ELF-1 (cell line): ENCODE measurements around the gene B3GNT4.
"Not testable (repeated sequence)": the region's sequence is repeated elsewhere in the genome, so short reads cannot be mapped to it uniquely, and the experiment has no call there.

ENCODE experiments used
- DNase-seq: peaks from one replicate; pipeline ENCODE4 v3.0.0-alpha.2; 2016; ENCODE audit warnings: low read depth, low spot score

Gene B3GNT4

GRCh38 chr12:122187466-122187865 is 16.0 kb upstream of the B3GNT4 start:
- DNase-seq: no peak

- no peak for DNase-seq
Observed at GRCh38 chr12:122189626-122190475, 13.7 kb upstream of the B3GNT4 start.

- DNase-seq: peak; percentile 87
Observed at GRCh38 chr12:122190842-122191668, 12.5 kb upstream of the B3GNT4 start.

GRCh38 chr12:122192441-122192840 is 11.1 kb upstream of the B3GNT4 start:
- no peak for DNase-seq

- DNase-seq: no peak
Observed at GRCh38 chr12:122194804-122195203, 8.7 kb upstream of the B3GNT4 start.

GRCh38 chr12:122195405-122195804 is 8.1 kb upstream of the B3GNT4 start:
- DNase-seq: no peak

GRCh38 chr12:122197612-122197966 is 5.9 kb upstream of the B3GNT4 start:
- no peak for DNase-seq

GRCh38 chr12:122199484-122200355 is 3.8 kb upstream of the B3GNT4 start:
- no peak for DNase-seq

- peak; percentile 49 for DNase-seq
Observed at GRCh38 chr12:122200541-122201175, 2.9 kb upstream of the B3GNT4 start.

GRCh38 chr12:122201381-122201780 is 2.1 kb upstream of the B3GNT4 start:
- DNase-seq: no peak

- no peak for DNase-seq
Observed at GRCh38 chr12:122202017-122202416, 1.5 kb upstream of the B3GNT4 start.

GRCh38 chr12:122202811-122203210 is 698 bp upstream of the B3GNT4 start:
- DNase-seq: not testable (repeated sequence)

- peak; percentile 39 for DNase-seq
Observed at GRCh38 chr12:122204167-122205052, 901 bp downstream of the B3GNT4 start.

GRCh38 chr12:122205053-122205925 is 1.8 kb downstream of the B3GNT4 start:
- no peak for DNase-seq

GRCh38 chr12:122206111-122206881 is 2.8 kb downstream of the B3GNT4 start:
- DNase-seq: peak; percentile 31

- DNase-seq: no peak
Observed at GRCh38 chr12:122206976-122207375, 3.5 kb downstream of the B3GNT4 start.

- no peak for DNase-seq
Observed at GRCh38 chr12:122207391-122207790, 3.9 kb downstream of the B3GNT4 start.

GRCh38 chr12:122208073-122208820 is 4.7 kb downstream of the B3GNT4 start:
- DNase-seq: no peak
